ENCODE measurements around the gene UTP25.

Gene UTP25

GRCh38 chr1:209805875-209806760 is 21.7 kb upstream of the UTP25 start, which contains the start of gene IRF6:
Gene IRF6, minus strand, starts transcription at chr1:209806142. Its CDS starts 4,729 bp downstream, at chr1:209801413.
- peak; percentile 68 to 80 for DNase-seq

- DNase-seq = no peak
Measured at GRCh38 chr1:209807509-209807908, 20.3 kb upstream of the UTP25 start.

GRCh38 chr1:209808059-209808581 is 19.7 kb upstream of the UTP25 start:
- DNase-seq = peak; percentile 56 to 75

GRCh38 chr1:209809611-209810010 is 18.2 kb upstream of the UTP25 start:
- DNase-seq = no peak

- no peak for DNase-seq
Measured at GRCh38 chr1:209810783-209811182, 17.0 kb upstream of the UTP25 start.

GRCh38 chr1:209813902-209814301 is 13.9 kb upstream of the UTP25 start:
- DNase-seq = no peak

- no peak for DNase-seq
Measured at GRCh38 chr1:209815490-209815889, 12.3 kb upstream of the UTP25 start.

GRCh38 chr1:209815931-209816341 is 11.8 kb upstream of the UTP25 start:
- no peak for DNase-seq

- no peak for DNase-seq
Measured at GRCh38 chr1:209816923-209817322, 10.8 kb upstream of the UTP25 start.

GRCh38 chr1:209817691-209818090 is 10.1 kb upstream of the UTP25 start:
- DNase-seq = no peak

GRCh38 chr1:209819058-209819457 is 8.7 kb upstream of the UTP25 start:
- DNase-seq = no peak

GRCh38 chr1:209820986-209821385 is 6.8 kb upstream of the UTP25 start:
- no peak for DNase-seq

- DNase-seq = no peak
Measured at GRCh38 chr1:209822706-209823105, 5.1 kb upstream of the UTP25 start.

- DNase-seq = peak; percentile 40 to 58
Measured at GRCh38 chr1:209823143-209824041, 4.4 kb upstream of the UTP25 start.

- DNase-seq = no peak
Measured at GRCh38 chr1:209825591-209826434, 2.0 kb upstream of the UTP25 start.

- DNase-seq = no peak
Measured at GRCh38 chr1:209829716-209830115, 1.9 kb downstream of the UTP25 start.

- no peak for DNase-seq
Measured at GRCh38 chr1:209830722-209831121, 3.0 kb downstream of the UTP25 start.

GRCh38 chr1:209831615-209832014 is 3.8 kb downstream of the UTP25 start:
- DNase-seq = no peak

GRCh38 chr1:209835782-209836298 is 8.1 kb downstream of the UTP25 start:
- no peak for DNase-seq

GRCh38 chr1:209837671-209838070 is 9.9 kb downstream of the UTP25 start:
- DNase-seq = no peak

GRCh38 chr1:209838537-209838936 is 10.8 kb downstream of the UTP25 start:
- DNase-seq = no peak
